Activated CD4-positive, alpha-beta T cell treated with anti-CD3 and anti-CD28 coated beads for 4 hours (primary cell): ENCODE results near the gene BEST2.

Experiments
- DNase-seq, 2 donors: peaks; one replicate each; pipeline ENCODE4 v3.0.0-alpha.2; 2020

Gene BEST2

GRCh38 chr19:12731337-12731736 is 20.3 kb upstream of the BEST2 start:
- no peak for DNase-seq

- peak; percentile 33 to 56 for DNase-seq
Measured at GRCh38 chr19:12733369-12734214, 18.0 kb upstream of the BEST2 start.

- peak; percentile 74 to 76 for DNase-seq
Measured at GRCh38 chr19:12736995-12737834, 14.4 kb upstream of the BEST2 start, which contains the start of gene GET3. Gene GET3 (plus strand): TSS chr19:12737497. CDS start chr19:12737506, 9 bp downstream.

GRCh38 chr19:12737835-12738351 is 13.7 kb upstream of the BEST2 start:
- no peak for DNase-seq

GRCh38 chr19:12745166-12745897 is 6.3 kb upstream of the BEST2 start:
- DNase-seq: no peak

- DNase-seq: no peak
Measured at GRCh38 chr19:12748489-12748888, 3.1 kb upstream of the BEST2 start.

- DNase-seq: no peak
Measured at GRCh38 chr19:12749938-12750521, 1.6 kb upstream of the BEST2 start.

GRCh38 chr19:12750851-12751250 is 740 bp upstream of the BEST2 start:
- DNase-seq: no peak

- no peak for DNase-seq
Measured at GRCh38 chr19:12752056-12752781, 628 bp downstream of the BEST2 start.

- DNase-seq: no peak
Measured at GRCh38 chr19:12754465-12755196, 3.0 kb downstream of the BEST2 start.

- DNase-seq: no peak
Measured at GRCh38 chr19:12756150-12756883, 4.7 kb downstream of the BEST2 start.

- peak; percentile 51 to 52 for DNase-seq
Measured at GRCh38 chr19:12757544-12758274, 6.1 kb downstream of the BEST2 start.

- DNase-seq: no peak
Measured at GRCh38 chr19:12759686-12760085, 8.1 kb downstream of the BEST2 start.

GRCh38 chr19:12763100-12763499 is 11.5 kb downstream of the BEST2 start:
- DNase-seq: no peak

- DNase-seq: no peak
Measured at GRCh38 chr19:12764698-12765097, 13.1 kb downstream of the BEST2 start.

GRCh38 chr19:12766051-12766521 is 14.5 kb downstream of the BEST2 start:
- peak in 1 of 2 donors; percentile 86 for DNase-seq

- no peak for DNase-seq
Measured at GRCh38 chr19:12767150-12767549, 15.6 kb downstream of the BEST2 start.

GRCh38 chr19:12767666-12768065 is 16.1 kb downstream of the BEST2 start:
- no peak for DNase-seq

- DNase-seq: peak; percentile 65 to 76
Measured at GRCh38 chr19:12769689-12770088, 18.1 kb downstream of the BEST2 start.
